Esophagus squamous epithelium (tissue), 5 donors: ENCODE results near the gene DCP1A. TPM values are rescaled to one million over a fixed set of nuclear protein-coding genes. Genes with fewer than 3 reads are reported as not detected.

Experiments used
- DNase-seq: peaks from one replicate; lab custom pipeline; 2025; lab: John Stamatoyannopoulos, UW
- H3K27ac ChIP-seq, 4 donors: fragments of 200-600 bp; sonication (generic); one replicate each; pipeline ENCODE4 v1.5.1; 2016 to 2019; ENCODE audit warnings: mild to moderate bottlenecking in 1 of 4
- H3K27me3 ChIP-seq, 4 donors: fragments of 200-600 bp; sonication (generic); 1 replicate in 3 of 4; 2 replicates in 1 of 4; pipeline versions ENCODE4 v1.5.1 to v1.6.0; 2017 to 2021; ENCODE audit warnings: antibody characterized with exemption in 1 of 4
- H3K36me3 ChIP-seq, 3 donors: fragments of 200-600 bp; sonication (generic); one replicate each; pipeline ENCODE4 v1.5.1; 2016 to 2019
- H3K4me1 ChIP-seq, 3 donors: fragments of 200-600 bp; sonication (generic); one replicate each; pipeline ENCODE4 v1.5.1; 2017 to 2019
- H3K4me3 ChIP-seq, 4 donors: fragments of 200-600 bp; sonication (generic); 1 replicate in 3 of 4; 2 replicates in 1 of 4; pipeline ENCODE4 v1.5.1; 2016 to 2019; ENCODE audit warnings: mild to moderate bottlenecking in 2 of 4, moderate library complexity in 1 of 4
- H3K9me3 ChIP-seq, 3 donors: fragments of 200-600 bp; sonication (generic); one replicate each; pipeline ENCODE4 v1.5.1; 2016 to 2019
- CTCF ChIP-seq, 6 experiments: fragments of 450-650 bp in 4 of 6; fragments of 200-600 bp in 2 of 6; sonication (generic) in 2 of 6; IDR thresholded peaks; one replicate each; pipeline ENCODE4 v1.5.1; 2016 to 2019; ENCODE audit warnings: antibody characterized with exemption in 6 of 6, mild to moderate bottlenecking in 4 of 6, moderate library complexity in 4 of 6
- POLR2A ChIP-seq, 4 donors: fragments of 450-650 bp; IDR thresholded peaks; one replicate each; pipeline ENCODE4 v1.6.1; 2017; ENCODE audit warnings: antibody characterized with exemption in 4 of 4, mild to moderate bottlenecking in 4 of 4, moderate library complexity in 3 of 4
- WGBS, 2 donors: methylation state at CpG; one replicate each; pipeline ENCODE4 v1.1.5; 2018; 5-methylcytosine and 5-hydroxymethylcytosine counted together
- intact Hi-C: fragments of 100-400 bp; cut with DNase I; formaldehyde crosslinking; loops from one replicate; pipeline ENCODE4 v1.15.0; 2022
- total RNA-seq, 4 donors: library from RNA; depleted of rRNA; stranded (reverse); fragments of >200 nt; gene quantifications; one replicate each; pipeline ENCODE4 v1.1.0, GENCODE V29; 2016
- donor health status: DM: yes; HTN: yes; CAD: no.

Gene DCP1A
- total RNA-seq, 4 donors from 2014 or later, result 12.7 to 17.4 (median 14.2) TPM

- H3K36me3 ChIP-seq, result peaks cover 21 to 63% (median 29%) of the 10 kb centered on the region in 3 donors
Observed at GRCh38 chr3:53243785-53244184, 103.6 kb downstream of the DCP1A start.

GRCh38 chr3:53243165-53243564 is 104.2 kb downstream of the DCP1A start:
- DNase-seq, result no peak
- intact Hi-C loops, result no loop called here
- Histone ChIP-seq H3K27ac (peak overlapping the region; percentile 15 to 84 (median 56)), H3K27me3 (no peaks in the 10 kb centered on the region), H3K36me3 (peaks cover 27 to 70% (median 29%) of the 10 kb centered on the region in 3 donors), H3K9me3 (no peaks in the 10 kb centered on the region), H3K4me1 (peaks cover 51 to 92% (median 55%) of the 10 kb centered on the region in 3 donors), H3K4me3 (no peak overlapping the region)
- WGBS, 2 donors, result 35 to 70% methylated on average over 3 to 5 of the region's 14 CpGs
- no peak for TF ChIP-seq POLR2A (IDR thresholded peaks at IDR 0.05)
- no peak for TF ChIP-seq CTCF (IDR thresholded peaks at IDR 0.05)

More at GRCh38 chr3:53243785-53244184, 103.6 kb downstream of the DCP1A start:
- peak overlapping the region; percentile 15 to 84 (median 56) for H3K27ac ChIP-seq
- TF ChIP-seq POLR2A (IDR thresholded peaks at IDR 0.05) (no peak), CTCF (IDR thresholded peaks at IDR 0.05) (no peak)
- H3K27me3 ChIP-seq, result no peaks in the 10 kb centered on the region
- H3K9me3 ChIP-seq, result no peaks in the 10 kb centered on the region
- DNase-seq, result no peak
- H3K4me3 ChIP-seq, result no peak overlapping the region
- H3K4me1 ChIP-seq, result peaks cover 44 to 92% (median 49%) of the 10 kb centered on the region in 3 donors
- WGBS, 2 donors, result 76 to 95% methylated on average over 5 to 6 of the region's 8 CpGs
- intact Hi-C loops, result no loop called here

- H3K4me3 ChIP-seq, result no peak overlapping the region
- no peak for TF ChIP-seq CTCF (IDR thresholded peaks at IDR 0.05)
- no peak for TF ChIP-seq POLR2A (IDR thresholded peaks at IDR 0.05)
- no peaks in the 10 kb centered on the region for H3K27me3 ChIP-seq
- H3K36me3 ChIP-seq, result peaks cover 29 to 75% (median 31%) of the 10 kb centered on the region in 3 donors
- H3K9me3 ChIP-seq, result no peaks in the 10 kb centered on the region
- 40 to 57% methylated on average over 1 of the region's 4 CpGs for WGBS, 2 donors
- H3K27ac ChIP-seq, result peak overlapping the region; percentile 15 to 84 (median 56)
- peaks cover 56 to 92% (median 60%) of the 10 kb centered on the region in 3 donors for H3K4me1 ChIP-seq
- DNase-seq, result no peak
- intact Hi-C loops, result no loop called here
Observed at GRCh38 chr3:53242642-53243041, 104.7 kb downstream of the DCP1A start.

- intact Hi-C loops, result no loop called here
- Histone ChIP-seq H3K27ac (peak overlapping the region; percentile 15 to 84 (median 56)), H3K4me1 (peaks cover 56 to 92% (median 63%) of the 10 kb centered on the region in 3 donors), H3K9me3 (no peaks in the 10 kb centered on the region), H3K4me3 (no peak overlapping the region), H3K36me3 (peaks cover 29 to 80% (median 31%) of the 10 kb centered on the region in 3 donors), H3K27me3 (no peaks in the 10 kb centered on the region)
- TF ChIP-seq POLR2A (IDR thresholded peaks at IDR 0.05) (no peak), CTCF (IDR thresholded peaks at IDR 0.05) (no peak)
- no peak for DNase-seq
- WGBS, 2 donors, result 82 to 95% methylated on average over 4 of the region's 7 CpGs
Observed at GRCh38 chr3:53242155-53242554, 105.2 kb downstream of the DCP1A start.

GRCh38 chr3:53240989-53241972 is 106.1 kb downstream of the DCP1A start:
- peaks cover 29 to 82% (median 31%) of the 10 kb centered on the region in 3 donors for H3K36me3 ChIP-seq
- no peak overlapping the region for H3K4me3 ChIP-seq
- no peaks in the 10 kb centered on the region for H3K9me3 ChIP-seq
- 80 to 100% methylated on average over 1 to 2 of the region's 28 CpGs for WGBS, 2 donors
- intact Hi-C loops, result no loop called here
- H3K27me3 ChIP-seq, result no peaks in the 10 kb centered on the region
- no peak for TF ChIP-seq POLR2A (IDR thresholded peaks at IDR 0.05)
- TF ChIP-seq CTCF (IDR thresholded peaks at IDR 0.05), result no peak
- H3K4me1 ChIP-seq, result peaks cover 60 to 100% (median 67%) of the 10 kb centered on the region in 3 donors
- H3K27ac ChIP-seq, result peak overlapping the region; percentile 15 to 84 (median 56)
- DNase-seq, result no peak
